ENCODE data around the gene SCAPER. TPM values are rescaled to one million over a fixed set of nuclear protein-coding genes. Genes with fewer than 3 reads are reported as not detected.
"Not testable (repeated sequence)": the region's sequence is repeated elsewhere in the genome, so short reads cannot be mapped to it uniquely, and the experiment has no call there.

Gene SCAPER
- total RNA-seq, 2 experiments from 2014 or later: 31.4 to 32.7 TPM

DNA sequence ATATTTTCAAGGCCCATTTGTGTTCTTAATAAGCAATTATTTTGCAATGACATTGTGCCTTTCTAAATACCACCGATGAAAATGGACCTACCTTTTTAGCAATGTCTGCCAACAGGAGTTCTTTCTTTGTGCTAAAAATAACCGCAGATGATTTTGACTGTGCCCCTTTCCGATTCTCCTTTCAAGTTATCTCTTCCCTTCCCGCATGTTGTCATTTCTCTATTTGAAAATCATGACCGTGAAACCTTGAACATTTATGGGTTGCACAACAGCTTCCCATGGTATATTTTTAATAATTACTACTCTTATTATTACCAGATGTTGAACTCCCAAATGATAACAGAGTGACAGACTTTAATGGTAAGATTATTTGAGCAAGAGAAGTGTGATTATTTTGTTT, 583.5 kb downstream of the SCAPER start:
- intact Hi-C loops (cut with micrococcal nuclease): no loop called here
- ChIA-PET POLR2A (no interaction called here), CTCF (no interaction called here)

GRCh38 chr15:76321171-76321570, 584.0 kb downstream of the SCAPER start:
- DNase-seq: no peak
- Mint-ChIP-seq H3K4me3 (no peak overlapping the region), H3K36me3 (ENCODE audit: low read depth) (no peaks in the 10 kb centered on the region), H3K27me3 (peaks cover 28% of the 10 kb centered on the region), H3K4me1 (ENCODE audit: low read depth) (no peaks in the 10 kb centered on the region), H3K27ac (no peak overlapping the region), H3K9me3 (no peaks in the 10 kb centered on the region)
- ChIA-PET CTCF (no interaction called here), POLR2A (no interaction called here)
- intact Hi-C loops (cut with micrococcal nuclease): no loop called here
- no peak for ATAC-seq
- TF ChIP-seq, protein P1, sequence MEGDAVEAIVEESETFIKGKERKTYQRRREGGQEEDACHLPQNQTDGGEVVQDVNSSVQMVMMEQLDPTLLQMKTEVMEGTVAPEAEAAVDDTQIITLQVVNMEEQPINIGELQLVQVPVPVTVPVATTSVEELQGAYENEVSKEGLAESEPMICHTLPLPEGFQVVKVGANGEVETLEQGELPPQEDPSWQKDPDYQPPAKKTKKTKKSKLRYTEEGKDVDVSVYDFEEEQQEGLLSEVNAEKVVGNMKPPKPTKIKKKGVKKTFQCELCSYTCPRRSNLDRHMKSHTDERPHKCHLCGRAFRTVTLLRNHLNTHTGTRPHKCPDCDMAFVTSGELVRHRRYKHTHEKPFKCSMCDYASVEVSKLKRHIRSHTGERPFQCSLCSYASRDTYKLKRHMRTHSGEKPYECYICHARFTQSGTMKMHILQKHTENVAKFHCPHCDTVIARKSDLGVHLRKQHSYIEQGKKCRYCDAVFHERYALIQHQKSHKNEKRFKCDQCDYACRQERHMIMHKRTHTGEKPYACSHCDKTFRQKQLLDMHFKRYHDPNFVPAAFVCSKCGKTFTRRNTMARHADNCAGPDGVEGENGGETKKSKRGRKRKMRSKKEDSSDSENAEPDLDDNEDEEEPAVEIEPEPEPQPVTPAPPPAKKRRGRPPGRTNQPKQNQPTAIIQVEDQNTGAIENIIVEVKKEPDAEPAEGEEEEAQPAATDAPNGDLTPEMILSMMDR (IDR thresholded peaks at IDR 0.05): no peak

More for the DNA sequence above, 583.5 kb downstream of the SCAPER start:
- no peaks in the 10 kb centered on the region for H3K36me3 Mint-ChIP-seq (ENCODE audit: low read depth)
- H3K4me1 Mint-ChIP-seq (ENCODE audit: low read depth): no peaks in the 10 kb centered on the region
- TF ChIP-seq, protein P1 (IDR thresholded peaks at IDR 0.05): no peak
- H3K27me3 Mint-ChIP-seq: peaks cover 30% of the 10 kb centered on the region
- no peak overlapping the region for H3K4me3 Mint-ChIP-seq
- DNase-seq (no peak), ATAC-seq (no peak)
- H3K9me3 Mint-ChIP-seq: no peaks in the 10 kb centered on the region
- no peak overlapping the region for H3K27ac Mint-ChIP-seq

GRCh38 chr15:76320012-76320411, 585.1 kb downstream of the SCAPER start:
- Mint-ChIP-seq H3K9me3 (no peaks in the 10 kb centered on the region), H3K27me3 (peaks cover 24% of the 10 kb centered on the region), H3K4me3 (no peak overlapping the region), H3K36me3 (ENCODE audit: low read depth) (no peaks in the 10 kb centered on the region), H3K27ac (no peak overlapping the region), H3K4me1 (ENCODE audit: low read depth) (no peaks in the 10 kb centered on the region)
- TF ChIP-seq, protein P1 (IDR thresholded peaks at IDR 0.05): no peak
- CTCF ChIA-PET: no interaction called here
- POLR2A ChIA-PET: no interaction called here
- intact Hi-C loops (cut with micrococcal nuclease): no loop called here
- no peak for DNase-seq
- ATAC-seq: no peak

GRCh38 chr15:76313731-76314130, 591.4 kb downstream of the SCAPER start:
- Mint-ChIP-seq H3K9me3 (no peaks in the 10 kb centered on the region), H3K36me3 (ENCODE audit: low read depth) (peaks cover 5% of the 10 kb centered on the region), H3K27ac (no peak overlapping the region), H3K27me3 (no peaks in the 10 kb centered on the region), H3K4me3 (no peak overlapping the region), H3K4me1 (ENCODE audit: low read depth) (peaks cover 16% of the 10 kb centered on the region)
- TF ChIP-seq, protein P1 (IDR thresholded peaks at IDR 0.05): no peak
- ATAC-seq (no peak), DNase-seq (no peak)
- CTCF ChIA-PET: interaction anchor here (1.2 to 1.4 kb wide), 2 partner anchors 9 to 163 kb away, joined by 3 to 4 read pairs; no protein-coding TSS in a partner anchor
- intact Hi-C loops (cut with micrococcal nuclease): no loop called here
- POLR2A ChIA-PET: no interaction called here

DNA sequence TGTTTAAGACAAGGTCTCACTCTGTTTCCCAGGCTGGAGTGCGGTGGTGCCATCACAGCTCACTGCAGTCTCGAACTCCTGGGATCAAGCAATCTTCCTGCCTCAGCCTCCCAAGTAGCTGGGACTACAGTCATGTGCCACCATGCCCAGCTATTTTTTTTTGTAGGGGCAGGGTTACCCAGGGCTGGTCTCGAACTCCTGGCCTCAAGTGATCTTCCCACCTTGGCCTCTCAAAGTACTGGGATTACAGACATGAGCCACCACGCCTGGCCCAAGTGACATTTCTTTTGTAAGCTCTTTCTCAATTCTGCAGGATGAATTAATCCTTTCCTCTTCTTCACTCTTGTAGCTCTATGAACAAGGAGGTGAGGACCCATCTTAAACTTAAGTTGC, 592.0 kb downstream of the SCAPER start:
- Mint-ChIP-seq H3K4me1 (ENCODE audit: low read depth) (peaks cover 22% of the 10 kb centered on the region), H3K36me3 (ENCODE audit: low read depth) (peaks cover 10% of the 10 kb centered on the region)
- H3K4me3 Mint-ChIP-seq; H3K9me3 Mint-ChIP-seq; intact Hi-C loops (cut with micrococcal nuclease); ATAC-seq; POLR2A ChIA-PET; DNase-seq; H3K27ac Mint-ChIP-seq; H3K27me3 Mint-ChIP-seq: not testable (repeated sequence)
- CTCF ChIA-PET: interaction anchor here (1.2 to 1.4 kb wide), 2 partner anchors 10 to 163 kb away, joined by 3 to 4 read pairs; no protein-coding TSS in a partner anchor
